Right lobe of liver (tissue), 6 donors: Measurements from ENCODE around the gene FARS2. TPM values are rescaled to one million over a fixed set of nuclear protein-coding genes. Genes with fewer than 3 reads are reported as not detected.

Experiments used
- ATAC-seq, 4 donors: fragments of 200-7000 bp; cut with Tn5 transposase; one replicate each; pipeline ENCODE4 v1.9.1; 2020; ENCODE audit warnings: mild to moderate bottlenecking in 4 of 4, moderate library complexity in 4 of 4
- DNase-seq, 3 donors: peaks; one replicate each; pipeline ENCODE4 v3.0.0-alpha.2; 2020
- H3K27ac ChIP-seq, 3 donors: fragments of 200-600 bp; one replicate each; pipeline ENCODE4 v1.8.0; 2022
- H3K27me3 ChIP-seq, 2 donors: fragments of 200-600 bp; one replicate each; pipeline ENCODE4 v1.8.0; 2022
- H3K36me3 ChIP-seq, 4 donors: fragments of 200-600 bp; sonication (generic) in 1 of 4; one replicate each; pipeline versions ENCODE4 v1.5.1 to v1.8.0; 2017 to 2022; ENCODE audit warnings: control low read depth in 1 of 4
- H3K4me1 ChIP-seq, 4 donors: fragments of 200-600 bp; sonication (generic) in 1 of 4; one replicate each; pipeline versions ENCODE4 v1.5.1 to v1.8.0; 2017 to 2022; ENCODE audit warnings: control low read depth in 1 of 4
- H3K4me3 ChIP-seq, 3 donors: fragments of 200-600 bp; one replicate each; pipeline ENCODE4 v1.8.0; 2022
- H3K9me3 ChIP-seq, 4 donors: fragments of 200-600 bp; sonication (generic) in 1 of 4; one replicate each; pipeline versions ENCODE4 v1.5.1 to v1.8.0; 2017 to 2022; ENCODE audit warnings: control low read depth in 1 of 4
- POLR2A ChIP-seq: fragments of 450-650 bp; IDR thresholded peaks from one replicate; pipeline ENCODE4 v1.6.1; 2017; ENCODE audit warnings: antibody characterized with exemption, mild to moderate bottlenecking
- WGBS: methylation state at CpG from one replicate; pipeline ENCODE4 v1.1.6; 2018; ENCODE audit warnings: low coverage, low lambda C conversion rate; ENCODE audit not compliant: insufficient coverage; ENCODE audit errors: missing lambda C conversion rate; 5-methylcytosine and 5-hydroxymethylcytosine counted together
- intact Hi-C, 2 donors: fragments of 100-400 bp; cut with DNase I; formaldehyde crosslinking; loops; one replicate each; pipeline versions ENCODE4 v1.11.2 to v1.14.1; 2022
- total RNA-seq, 6 experiments: library from RNA; depleted of rRNA in 2 of 6; stranded (reverse); fragments of >200 nt in 2 of 6; fragmentation: NEBNext Ultra II Directional in 3 of 6; extraction: Animal tissue kit (Norgen Biotek cat#: 25700) in 3 of 6; gene quantifications; one replicate each; pipeline versions ENCODE4 v1.1.0 to v1.2.4, GENCODE V29; 2016 to 2023
- TF ChIP-seq, protein P1 (sequence below), 4 donors: fragments of 200-600 bp in 3 of 4; fragments of 450-650 bp in 1 of 4; IDR thresholded peaks; one replicate each; pipeline versions ENCODE4 v1.5.1 to v1.8.0; 2016 to 2022; ENCODE audit warnings: antibody characterized with exemption in 4 of 4, mild to moderate bottlenecking in 2 of 4
- donor health status: DM: no; HTN: yes; CAD: no.
- donor health status: DM: no; HTN: no; CAD: no.
- donor health status: DM: no; HTN: no; CAD: no.
- donor health status: DM: no; HTN: yes; CAD: no.
- donor health status: DM: no; HTN: yes; CAD: no.

Gene FARS2
- total RNA-seq, 6 experiments from 2014 or later = 7.2 to 12.9 (median 11.7) TPM

DNA sequence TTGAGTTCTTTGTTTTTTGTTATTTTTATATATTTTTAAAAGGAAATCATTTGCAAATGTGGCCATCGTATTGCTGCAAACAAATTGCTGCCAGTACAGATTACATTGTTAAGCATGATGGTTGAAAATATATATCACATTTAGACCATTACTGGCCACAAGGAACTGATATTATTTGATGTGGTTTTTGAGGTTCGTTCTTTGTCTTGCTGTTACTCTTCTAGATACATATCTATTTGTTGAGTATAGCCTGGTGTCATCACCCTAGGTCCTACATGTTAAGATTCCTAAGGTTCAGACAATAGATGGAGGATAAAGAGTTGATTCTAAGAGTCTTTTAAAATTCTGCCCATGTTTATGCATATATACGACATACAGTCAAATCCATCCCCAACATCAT is 306.0 kb downstream of the FARS2 start:
- TF ChIP-seq POLR2A = no peak
- TF ChIP-seq, protein P1, sequence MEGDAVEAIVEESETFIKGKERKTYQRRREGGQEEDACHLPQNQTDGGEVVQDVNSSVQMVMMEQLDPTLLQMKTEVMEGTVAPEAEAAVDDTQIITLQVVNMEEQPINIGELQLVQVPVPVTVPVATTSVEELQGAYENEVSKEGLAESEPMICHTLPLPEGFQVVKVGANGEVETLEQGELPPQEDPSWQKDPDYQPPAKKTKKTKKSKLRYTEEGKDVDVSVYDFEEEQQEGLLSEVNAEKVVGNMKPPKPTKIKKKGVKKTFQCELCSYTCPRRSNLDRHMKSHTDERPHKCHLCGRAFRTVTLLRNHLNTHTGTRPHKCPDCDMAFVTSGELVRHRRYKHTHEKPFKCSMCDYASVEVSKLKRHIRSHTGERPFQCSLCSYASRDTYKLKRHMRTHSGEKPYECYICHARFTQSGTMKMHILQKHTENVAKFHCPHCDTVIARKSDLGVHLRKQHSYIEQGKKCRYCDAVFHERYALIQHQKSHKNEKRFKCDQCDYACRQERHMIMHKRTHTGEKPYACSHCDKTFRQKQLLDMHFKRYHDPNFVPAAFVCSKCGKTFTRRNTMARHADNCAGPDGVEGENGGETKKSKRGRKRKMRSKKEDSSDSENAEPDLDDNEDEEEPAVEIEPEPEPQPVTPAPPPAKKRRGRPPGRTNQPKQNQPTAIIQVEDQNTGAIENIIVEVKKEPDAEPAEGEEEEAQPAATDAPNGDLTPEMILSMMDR (IDR thresholded peaks at IDR 0.05) = no peak
- Histone ChIP-seq H3K4me1 (no peaks in the 10 kb centered on the region), H3K27me3 (no peaks in the 10 kb centered on the region), H3K27ac (no peak overlapping the region), H3K4me3 (no peak overlapping the region), H3K36me3 (no peaks in the 10 kb centered on the region), H3K9me3 (no peaks in the 10 kb centered on the region)
- intact Hi-C loops = no loop called here
- DNase-seq (no peak), ATAC-seq (no peak)
- 81% methylated on average over 3 of the region's 3 CpGs for WGBS

DNA sequence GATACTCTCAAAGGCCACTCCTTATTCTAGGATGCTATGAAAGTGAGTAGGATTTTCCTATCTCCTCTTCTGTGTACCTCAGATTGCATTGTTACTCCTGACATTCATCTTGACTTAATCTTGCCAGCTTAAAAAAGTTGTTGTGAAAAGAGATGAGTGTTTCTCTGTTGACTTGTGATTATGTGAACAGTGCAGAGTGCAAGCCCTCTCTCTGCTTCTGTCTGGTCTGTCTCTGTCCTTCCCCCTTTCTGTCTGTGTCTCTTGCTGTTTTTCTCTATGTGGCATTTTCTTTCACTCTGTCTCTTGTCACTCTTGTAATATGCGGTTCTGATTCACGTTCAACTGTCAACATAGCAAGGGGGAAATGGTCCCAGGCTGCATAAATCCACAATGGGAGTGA is 306.6 kb downstream of the FARS2 start:
- 92% methylated on average over 2 of the region's 2 CpGs for WGBS
- intact Hi-C loops = no loop called here

DNA sequence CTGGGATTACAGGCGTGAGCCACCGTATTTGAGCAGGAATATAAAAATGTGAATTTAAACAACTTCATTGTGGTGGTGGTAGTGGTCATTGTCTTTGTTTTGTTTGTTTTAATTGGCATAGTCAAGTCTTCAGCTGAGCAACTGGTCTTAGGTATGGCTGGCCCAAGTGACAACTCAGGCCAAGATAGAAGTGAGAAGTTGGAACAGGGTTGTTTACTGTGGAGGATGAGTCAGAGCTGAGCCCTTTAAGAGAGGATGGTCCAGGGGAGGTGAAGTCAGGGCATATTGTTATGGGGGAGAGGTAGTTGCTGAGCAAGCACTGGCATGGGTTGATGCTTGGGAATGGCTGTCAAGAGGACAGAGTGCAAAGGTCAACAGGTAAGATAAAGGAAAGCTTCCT is 308.2 kb downstream of the FARS2 start:
- no peak overlapping the region for H3K27ac ChIP-seq
- H3K9me3 ChIP-seq = no peaks in the 10 kb centered on the region
- TF ChIP-seq POLR2A = no peak
- TF ChIP-seq, protein P1 (IDR thresholded peaks at IDR 0.05) = no peak
- H3K4me3 ChIP-seq = no peak overlapping the region
- ATAC-seq = no peak
- no peaks in the 10 kb centered on the region for H3K4me1 ChIP-seq
- no peaks in the 10 kb centered on the region for H3K27me3 ChIP-seq
- WGBS = 100% methylated on average over 1 of the region's 2 CpGs
- intact Hi-C loops = no loop called here
- H3K36me3 ChIP-seq = no peaks in the 10 kb centered on the region
- DNase-seq = no peak

More for the DNA sequence above, 306.6 kb downstream of the FARS2 start:
- Histone ChIP-seq H3K4me3 (no peak overlapping the region), H3K9me3 (no peaks in the 10 kb centered on the region), H3K36me3 (no peaks in the 10 kb centered on the region), H3K27me3 (no peaks in the 10 kb centered on the region), H3K27ac (no peak overlapping the region), H3K4me1 (no peaks in the 10 kb centered on the region)
- DNase-seq (no peak), ATAC-seq (no peak)
- no peak for TF ChIP-seq POLR2A
- TF ChIP-seq, protein P1 (IDR thresholded peaks at IDR 0.05) = no peak

DNA sequence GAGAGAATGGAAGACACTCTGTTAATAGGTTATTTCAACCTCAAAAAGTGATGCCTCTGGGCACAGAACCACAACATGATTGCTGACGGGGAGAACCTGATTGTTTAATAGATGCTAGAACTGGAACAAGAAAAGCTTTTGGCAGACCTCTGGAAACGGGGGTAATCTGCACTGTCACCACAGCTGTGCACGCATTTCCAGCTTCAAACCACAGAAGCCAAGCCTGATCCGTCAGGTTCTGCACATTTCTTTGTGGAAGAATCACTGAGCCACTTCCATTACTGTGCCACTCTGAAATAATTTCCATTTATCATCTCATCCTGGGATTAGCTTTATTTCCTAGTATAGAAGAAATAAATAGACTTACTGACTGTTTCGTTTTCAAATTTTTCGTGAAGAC is 309.3 kb downstream of the FARS2 start:
- Histone ChIP-seq H3K27ac (no peak overlapping the region), H3K9me3 (no peaks in the 10 kb centered on the region), H3K4me1 (no peaks in the 10 kb centered on the region), H3K4me3 (no peak overlapping the region), H3K27me3 (no peaks in the 10 kb centered on the region), H3K36me3 (no peaks in the 10 kb centered on the region)
- ATAC-seq = no peak
- intact Hi-C loops = no loop called here
- no peak for TF ChIP-seq POLR2A
- TF ChIP-seq, protein P1 (IDR thresholded peaks at IDR 0.05) = no peak
- no peak for DNase-seq
- WGBS = 70% methylated on average over 6 of the region's 6 CpGs
